ENCODE data around the gene IGF2BP3. TPM values are rescaled to one million over a fixed set of nuclear protein-coding genes. Genes with fewer than 3 reads are reported as not detected.
"Not testable (repeated sequence)": the region's sequence is repeated elsewhere in the genome, so short reads cannot be mapped to it uniquely, and the experiment has no call there.

The IGF2BP3 gene
- total and polyA plus RNA-seq, 10 donors: 0.17 to 6.8 (median 1.6) TPM

GRCh38 chr7:23315366-23315765, 154.9 kb downstream of the IGF2BP3 start:
- 72 to 84% (median 75%) methylated on average over 7 of the region's 7 CpGs for WGBS, 5 donors
- Histone ChIP-seq H3K4me1 (no peaks in the 10 kb centered on the region), H3K9me3 (no peaks in the 10 kb centered on the region), H3K27ac (no peak overlapping the region), H3K4me3 (no peak overlapping the region), H3K36me3 (peaks cover 0 to 10% (median 3%) of the 10 kb centered on the region in 6 donors), H3K27me3 (replicated peaks in 1 of 7) (no peaks in the 10 kb centered on the region)
- no peak for TF ChIP-seq CTCF (IDR thresholded peaks at IDR 0.05 in 8 of 11, conservative IDR thresholded peaks at IDR 0.05 in 3 of 11)
- no peak for TF ChIP-seq POLR2A (IDR thresholded peaks at IDR 0.05)
- TF ChIP-seq POLR2AphosphoS5 (IDR thresholded peaks at IDR 0.05): no peak
- intact Hi-C loops (cut with DNase I; ENCODE audit: low total_unique reads): no loop called here
- no peak for DNase-seq

GRCh38 chr7:23312141-23312540, 158.2 kb downstream of the IGF2BP3 start:
- H3K4me1 ChIP-seq; H3K27ac ChIP-seq; intact Hi-C loops (cut with DNase I; ENCODE audit: low total_unique reads); DNase-seq; H3K4me3 ChIP-seq; H3K9me3 ChIP-seq; H3K27me3 ChIP-seq (replicated peaks in 1 of 7): not testable (repeated sequence)
- peaks cover 0 to 42% (median 30%) of the 10 kb centered on the region in 6 donors for H3K36me3 ChIP-seq
- 26 to 50% (median 42%) methylated on average over 2 of the region's 2 CpGs for WGBS, 5 donors

- no peak for TF ChIP-seq POLR2A (IDR thresholded peaks at IDR 0.05)
- TF ChIP-seq CTCF (IDR thresholded peaks at IDR 0.05 in 8 of 11, conservative IDR thresholded peaks at IDR 0.05 in 3 of 11): no peak
- TF ChIP-seq POLR2AphosphoS5 (IDR thresholded peaks at IDR 0.05): no peak
- Histone ChIP-seq H3K27ac (no peak overlapping the region), H3K4me1 (peaks cover 0 to 31% (median 9%) of the 10 kb centered on the region in 6 donors), H3K27me3 (replicated peaks in 1 of 7) (no peaks in the 10 kb centered on the region), H3K9me3 (no peaks in the 10 kb centered on the region), H3K36me3 (peaks cover 0 to 70% (median 33%) of the 10 kb centered on the region in 6 donors), H3K4me3 (no peak overlapping the region)
- intact Hi-C loops (cut with DNase I; ENCODE audit: low total_unique reads): no loop called here
- DNase-seq: no peak
- WGBS, 5 donors: 86 to 93% (median 88%) methylated on average over 6 of the region's 6 CpGs
These were observed 161.5 kb downstream of the IGF2BP3 start for GRCh38 chr7:23308754-23309153.

- no peaks in the 10 kb centered on the region for H3K9me3 ChIP-seq
- no peak overlapping the region for H3K4me3 ChIP-seq
- H3K27ac ChIP-seq: no peak overlapping the region
- intact Hi-C loops (cut with DNase I; ENCODE audit: low total_unique reads): no loop called here
- H3K36me3 ChIP-seq: peaks cover 0 to 87% (median 33%) of the 10 kb centered on the region in 6 donors
- H3K4me1 ChIP-seq: peaks cover 3 to 48% (median 22%) of the 10 kb centered on the region in 6 donors
- no peak for DNase-seq
- no peaks in the 10 kb centered on the region for H3K27me3 ChIP-seq (replicated peaks in 1 of 7)
- no peak for TF ChIP-seq POLR2A (IDR thresholded peaks at IDR 0.05)
- TF ChIP-seq CTCF (IDR thresholded peaks at IDR 0.05 in 8 of 11, conservative IDR thresholded peaks at IDR 0.05 in 3 of 11): no peak
- TF ChIP-seq POLR2AphosphoS5 (IDR thresholded peaks at IDR 0.05): no peak
- WGBS, 5 donors: 88 to 93% (median 92%) methylated on average over 2 of the region's 2 CpGs
These were observed 163.3 kb downstream of the IGF2BP3 start for GRCh38 chr7:23306936-23307521.

Data from spleen (tissue), 11 donors.